Liver (tissue), 9 donors: Measurements from ENCODE around the gene BCAR3. TPM values are rescaled to one million over a fixed set of nuclear protein-coding genes. Genes with fewer than 3 reads are reported as not detected.

ENCODE experiments used
- DNase-seq: peaks from one replicate; pipeline ENCODE4 v3.0.0-alpha.2; 2017; ENCODE audit warnings: low spot score
- H3K27ac ChIP-seq, 2 donors: one replicate each; pipeline ENCODE4 v1.7.0; 2013; ENCODE audit warnings: inconsistent platforms in 2 of 2, low read length in 2 of 2, control low read depth in 1 of 2, low read depth in 1 of 2, mild to moderate bottlenecking in 1 of 2
- H3K27me3 ChIP-seq, 4 donors: one replicate each; pipeline versions ENCODE4 v1.6.1 to v1.7.0; 2013; ENCODE audit warnings: low read length in 3 of 4, inconsistent platforms in 1 of 4, mild to moderate bottlenecking in 1 of 4, moderate library complexity in 1 of 4; ENCODE audit not compliant: control insufficient read depth in 4 of 4, insufficient read depth in 4 of 4
- H3K36me3 ChIP-seq, 4 donors: one replicate each; pipeline versions ENCODE4 v1.6.1 to v1.7.0; 2013; ENCODE audit warnings: low read length in 3 of 4, mild to moderate bottlenecking in 3 of 4, low read depth in 1 of 4, moderate library complexity in 1 of 4; ENCODE audit not compliant: control insufficient read depth in 4 of 4, insufficient read depth in 3 of 4
- H3K4me1 ChIP-seq, 4 donors: one replicate each; pipeline versions ENCODE4 v1.6.1 to v1.7.0; 2013; ENCODE audit warnings: low read length in 3 of 4, mild to moderate bottlenecking in 3 of 4, moderate library complexity in 1 of 4; ENCODE audit not compliant: control insufficient read depth in 4 of 4, insufficient read depth in 4 of 4
- H3K4me3 ChIP-seq, 3 donors: one replicate each; pipeline versions ENCODE4 v1.6.1 to v1.7.0; 2013; ENCODE audit warnings: low read length in 3 of 3, control low read depth in 1 of 3, low read depth in 1 of 3, mild to moderate bottlenecking in 1 of 3
- H3K9ac ChIP-seq, 2 donors: one replicate each; pipeline ENCODE4 v1.7.0; 2013; ENCODE audit warnings: low read length in 2 of 2, mild to moderate bottlenecking in 2 of 2, moderate library complexity in 2 of 2, control low read depth in 1 of 2, low read depth in 1 of 2
- H3K9me3 ChIP-seq, 4 donors: one replicate each; pipeline versions ENCODE4 v1.6.1 to v1.7.0; 2013; ENCODE audit warnings: low read length in 3 of 4; ENCODE audit not compliant: control insufficient read depth in 4 of 4
- FOXA1 ChIP-seq: IDR thresholded peaks from 2 replicates; pipeline ENCODE4 v1.6.1; 2016; ENCODE audit warnings: antibody characterized with exemption
- FOXA2 ChIP-seq: IDR thresholded peaks from 2 replicates; pipeline ENCODE4 v1.6.1; 2016; ENCODE audit warnings: antibody characterized with exemption
- HNF4A ChIP-seq, 2 donors: conservative IDR thresholded peaks; 2 replicates each; pipeline ENCODE4 v1.6.1; 2016; ENCODE audit warnings: antibody characterized with exemption in 2 of 2, mild to moderate bottlenecking in 2 of 2
- HNF4G ChIP-seq: IDR thresholded peaks from 2 replicates; pipeline ENCODE4 v1.6.1; 2016; ENCODE audit warnings: antibody characterized with exemption
- NR2F2 ChIP-seq: IDR thresholded peaks from 2 replicates; pipeline ENCODE4 v1.6.1; 2016; ENCODE audit warnings: antibody characterized with exemption
- RAD21 ChIP-seq, 2 donors: IDR thresholded peaks; 2 replicates each; pipeline ENCODE4 v1.6.1; 2016; ENCODE audit warnings: antibody characterized with exemption in 2 of 2, mild to moderate bottlenecking in 2 of 2
- TAF1 ChIP-seq: conservative IDR thresholded peaks from 2 replicates; pipeline ENCODE4 v1.6.1; 2016; ENCODE audit warnings: antibody characterized with exemption, mild to moderate bottlenecking
- YY1 ChIP-seq: IDR thresholded peaks from 2 replicates; pipeline ENCODE4 v1.6.1; 2016; ENCODE audit warnings: antibody characterized with exemption, mild to moderate bottlenecking
- WGBS: extraction: QIAGEN DNeasy Blood & Tissue Kit; methylation state at CpG from one replicate; pipeline ENCODE4 v1.1.7; 2013; 5-methylcytosine and 5-hydroxymethylcytosine counted together
- polyA plus RNA-seq, 2 donors: library from polyadenylated mRNA; stranded (reverse) in 1 of 2; unstranded in 1 of 2; fragments of 200-250 nt in 1 of 2; fragments of >200 nt in 1 of 2; fragmentation: Nextera tagmentation in 1 of 2; extraction: Ambion mirVana in 1 of 2; gene quantifications; one replicate each; pipeline versions ENCODE4 v1.2.1 to v1.2.3, GENCODE V29; 2013 to 2015
- total RNA-seq, 2 donors: library from RNA; depleted of rRNA; stranded (reverse); fragments of >200 nt; gene quantifications; one replicate each; pipeline ENCODE4 v1.2.3, GENCODE V29; 2014
- TF ChIP-seq, protein P1 (sequence below): IDR thresholded peaks from 2 replicates; pipeline ENCODE4 v1.6.1; 2016; ENCODE audit warnings: antibody characterized with exemption, mild to moderate bottlenecking
- TF ChIP-seq, protein P2 (sequence below): IDR thresholded peaks from 2 replicates; pipeline ENCODE4 v1.6.1; 2016; ENCODE audit warnings: antibody characterized with exemption
- donor health status: healthy.
- donor health status: healthy.
- donor health status: healthy.
- donor health status: healthy.
- donor health status: healthy.

BCAR3 gene
- total and polyA plus RNA-seq, 4 donors, result 2.8 to 10.3 (median 7.7) TPM

DNA sequence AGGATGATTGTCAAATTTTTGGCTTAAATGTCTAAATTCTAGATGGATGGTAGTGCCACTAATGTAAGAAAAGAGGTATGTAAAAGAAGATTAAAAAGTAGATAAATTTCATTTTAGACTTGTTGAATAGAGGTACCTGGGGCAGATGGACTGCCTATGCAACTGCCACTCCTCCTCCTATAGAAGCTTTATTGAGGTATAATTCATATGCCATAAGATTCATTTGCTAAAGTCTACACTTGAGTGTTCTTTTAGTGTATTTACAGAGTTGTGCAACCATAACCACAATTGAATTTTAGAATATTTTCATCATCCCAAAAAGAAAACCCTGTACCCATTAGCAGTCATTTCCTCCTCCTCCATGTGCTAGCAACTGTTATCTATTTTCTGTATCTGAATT is 163.1 kb downstream of the BCAR3 start (continued):
- TF ChIP-seq RAD21 (IDR thresholded peaks at IDR 0.05) (no peak), HNF4A (conservative IDR thresholded peaks at IDR 0.05) (no peak), YY1 (no peak), HNF4G (no peak), NR2F2 (no peak), TAF1 (no peak), FOXA2 (no peak), FOXA1 (no peak)

DNA sequence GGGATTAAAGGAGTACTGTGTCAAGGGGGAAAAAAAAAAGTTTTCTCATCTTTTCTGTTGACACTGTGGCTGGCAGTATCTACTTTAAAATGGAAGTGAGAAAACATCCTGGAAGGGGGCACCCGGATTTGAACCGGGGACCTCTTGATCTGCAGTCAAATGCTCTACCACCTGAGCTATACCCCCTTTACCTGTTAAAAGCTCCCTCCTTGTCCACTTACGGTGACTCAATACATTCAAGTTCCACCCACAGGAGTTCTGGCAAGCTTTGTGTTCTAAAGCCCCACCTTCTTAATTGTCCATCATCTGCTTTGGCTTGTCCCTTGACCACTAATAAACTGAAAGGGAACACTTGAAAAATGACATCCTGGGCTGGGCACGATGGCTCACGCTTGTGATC is 165.5 kb downstream of the BCAR3 start:
- H3K36me3 ChIP-seq, result no peaks in the 10 kb centered on the region
- H3K9ac ChIP-seq, result no peak overlapping the region
- no peaks in the 10 kb centered on the region for H3K9me3 ChIP-seq
- no peak overlapping the region for H3K4me3 ChIP-seq
- 94% methylated on average over 5 of the region's 5 CpGs for WGBS
- H3K4me1 ChIP-seq, result no peaks in the 10 kb centered on the region
- TF ChIP-seq, protein P1, sequence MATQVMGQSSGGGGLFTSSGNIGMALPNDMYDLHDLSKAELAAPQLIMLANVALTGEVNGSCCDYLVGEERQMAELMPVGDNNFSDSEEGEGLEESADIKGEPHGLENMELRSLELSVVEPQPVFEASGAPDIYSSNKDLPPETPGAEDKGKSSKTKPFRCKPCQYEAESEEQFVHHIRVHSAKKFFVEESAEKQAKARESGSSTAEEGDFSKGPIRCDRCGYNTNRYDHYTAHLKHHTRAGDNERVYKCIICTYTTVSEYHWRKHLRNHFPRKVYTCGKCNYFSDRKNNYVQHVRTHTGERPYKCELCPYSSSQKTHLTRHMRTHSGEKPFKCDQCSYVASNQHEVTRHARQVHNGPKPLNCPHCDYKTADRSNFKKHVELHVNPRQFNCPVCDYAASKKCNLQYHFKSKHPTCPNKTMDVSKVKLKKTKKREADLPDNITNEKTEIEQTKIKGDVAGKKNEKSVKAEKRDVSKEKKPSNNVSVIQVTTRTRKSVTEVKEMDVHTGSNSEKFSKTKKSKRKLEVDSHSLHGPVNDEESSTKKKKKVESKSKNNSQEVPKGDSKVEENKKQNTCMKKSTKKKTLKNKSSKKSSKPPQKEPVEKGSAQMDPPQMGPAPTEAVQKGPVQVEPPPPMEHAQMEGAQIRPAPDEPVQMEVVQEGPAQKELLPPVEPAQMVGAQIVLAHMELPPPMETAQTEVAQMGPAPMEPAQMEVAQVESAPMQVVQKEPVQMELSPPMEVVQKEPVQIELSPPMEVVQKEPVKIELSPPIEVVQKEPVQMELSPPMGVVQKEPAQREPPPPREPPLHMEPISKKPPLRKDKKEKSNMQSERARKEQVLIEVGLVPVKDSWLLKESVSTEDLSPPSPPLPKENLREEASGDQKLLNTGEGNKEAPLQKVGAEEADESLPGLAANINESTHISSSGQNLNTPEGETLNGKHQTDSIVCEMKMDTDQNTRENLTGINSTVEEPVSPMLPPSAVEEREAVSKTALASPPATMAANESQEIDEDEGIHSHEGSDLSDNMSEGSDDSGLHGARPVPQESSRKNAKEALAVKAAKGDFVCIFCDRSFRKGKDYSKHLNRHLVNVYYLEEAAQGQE, result no peak
- no peak for TF ChIP-seq YY1
- TF ChIP-seq FOXA1, result no peak
- TF ChIP-seq, protein P2, sequence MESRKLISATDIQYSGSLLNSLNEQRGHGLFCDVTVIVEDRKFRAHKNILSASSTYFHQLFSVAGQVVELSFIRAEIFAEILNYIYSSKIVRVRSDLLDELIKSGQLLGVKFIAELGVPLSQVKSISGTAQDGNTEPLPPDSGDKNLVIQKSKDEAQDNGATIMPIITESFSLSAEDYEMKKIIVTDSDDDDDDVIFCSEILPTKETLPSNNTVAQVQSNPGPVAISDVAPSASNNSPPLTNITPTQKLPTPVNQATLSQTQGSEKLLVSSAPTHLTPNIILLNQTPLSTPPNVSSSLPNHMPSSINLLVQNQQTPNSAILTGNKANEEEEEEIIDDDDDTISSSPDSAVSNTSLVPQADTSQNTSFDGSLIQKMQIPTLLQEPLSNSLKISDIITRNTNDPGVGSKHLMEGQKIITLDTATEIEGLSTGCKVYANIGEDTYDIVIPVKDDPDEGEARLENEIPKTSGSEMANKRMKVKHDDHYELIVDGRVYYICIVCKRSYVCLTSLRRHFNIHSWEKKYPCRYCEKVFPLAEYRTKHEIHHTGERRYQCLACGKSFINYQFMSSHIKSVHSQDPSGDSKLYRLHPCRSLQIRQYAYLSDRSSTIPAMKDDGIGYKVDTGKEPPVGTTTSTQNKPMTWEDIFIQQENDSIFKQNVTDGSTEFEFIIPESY, result no peak
- TF ChIP-seq HNF4A (conservative IDR thresholded peaks at IDR 0.05), result no peak
- DNase-seq, result no peak
- no peak overlapping the region for H3K27ac ChIP-seq
- no peaks in the 10 kb centered on the region for H3K27me3 ChIP-seq

Other genes with a start within 250 kb of the BCAR3 start
- 10 to 100 TPM; 10.6 to 13.5 TPM for gene FNBP1L, start 233.7 kb downstream of the BCAR3 start, total RNA-seq
- gene FNBP1L, start 233.7 kb downstream of the BCAR3 start, polyA plus RNA-seq, result 1 to 10 TPM; 5.3 to 7.1 TPM
- gene DNTTIP2, start 197.4 kb upstream of the BCAR3 start, total RNA-seq, result 10 to 100 TPM; 12.8 to 14.0 TPM
- gene DNTTIP2, start 197.4 kb upstream of the BCAR3 start, polyA plus RNA-seq, result 10 to 100 TPM; 10.9 to 19.7 TPM
- gene GCLM, start 227.6 kb upstream of the BCAR3 start, total RNA-seq, result 10 to 100 TPM in 1 of 2 donors, 1 to 10 TPM in 1; 8.9 to 49.1 TPM
- 10 to 100 TPM; 14.2 to 19.1 TPM for gene GCLM, start 227.6 kb upstream of the BCAR3 start, polyA plus RNA-seq